Upper lobe of right lung (tissue), 1 donor: Measurements from ENCODE around the gene RNH1. TPM values are rescaled to one million over a fixed set of nuclear protein-coding genes. Genes with fewer than 3 reads are reported as not detected.
A peak's percentile ranks its signal among the peaks of the same experiment; 100 is the strongest.

Experiments used
- ATAC-seq: fragments of 200-7000 bp; cut with Tn5 transposase; one replicate; pipeline ENCODE4 v1.9.1; 2020; ENCODE audit warnings: mild to moderate bottlenecking, moderate library complexity
- DNase-seq: peaks from one replicate; pipeline ENCODE4 v3.0.0-alpha.2; 2020
- H3K27ac ChIP-seq: fragments of 200-600 bp; one replicate; pipeline ENCODE4 v1.8.0; 2022
- H3K27me3 ChIP-seq: fragments of 200-600 bp; one replicate; pipeline ENCODE4 v1.8.0; 2022; ENCODE audit warnings: mild to moderate bottlenecking
- H3K36me3 ChIP-seq: fragments of 200-600 bp; one replicate; pipeline ENCODE4 v1.8.0; 2022
- H3K4me1 ChIP-seq: fragments of 200-600 bp; one replicate; pipeline ENCODE4 v1.8.0; 2022
- H3K4me3 ChIP-seq: fragments of 200-600 bp; one replicate; pipeline ENCODE4 v1.8.0; 2022; ENCODE audit warnings: mild to moderate bottlenecking
- H3K9me3 ChIP-seq: fragments of 200-600 bp; one replicate; pipeline ENCODE4 v1.8.0; 2022
- CTCF ChIP-seq: fragments of 200-600 bp; IDR thresholded peaks from one replicate; pipeline ENCODE4 v1.8.0; 2022; ENCODE audit warnings: antibody characterized with exemption
- intact Hi-C: fragments of 100-400 bp; cut with DNase I; formaldehyde crosslinking; loops from one replicate; pipeline ENCODE4 v1.11.0; 2022
- total RNA-seq: library from RNA; stranded (reverse); fragmentation: NEBNext Ultra II Directional; extraction: Animal tissue kit (Norgen Biotek cat#: 25700); gene quantifications from one replicate; pipeline ENCODE4 v1.2.1, GENCODE V29; 2021
- donor health status: DM: no; HTN: yes; CAD: no; lungs with severe emphysema.

RNH1 gene
- total RNA-seq, 1 donor from 2014 or later, result 245 TPM

DNA sequence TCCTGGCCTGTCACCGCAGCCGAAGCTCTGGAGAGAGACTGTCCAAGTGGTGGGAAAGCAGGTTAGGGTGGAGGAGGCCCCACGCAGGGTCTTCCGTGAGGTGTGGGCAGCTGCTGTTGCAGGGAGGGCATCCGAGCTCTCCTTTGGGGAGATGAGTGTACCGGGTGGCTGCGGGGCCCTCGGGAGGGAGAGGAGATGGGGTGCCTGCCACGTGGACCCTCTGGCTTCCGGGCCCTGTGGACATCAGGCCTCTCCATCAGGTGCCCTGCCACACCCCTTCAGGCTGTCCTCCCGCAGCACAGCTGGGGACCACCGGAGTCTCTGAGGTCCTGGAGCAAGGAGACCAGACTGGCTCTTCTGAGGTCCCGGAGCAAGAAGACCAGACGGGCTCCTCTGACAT, 55.3 kb downstream of the RNH1 start:
- intact Hi-C loops, result no loop called here
- DNase-seq (no peak), ATAC-seq (no peak)
- Histone ChIP-seq H3K9me3 (no peaks in the 10 kb centered on the region), H3K4me3 (peak overlapping the region; percentile 97), H3K27me3 (no peaks in the 10 kb centered on the region), H3K27ac (no peak overlapping the region), H3K4me1 (peaks cover 31% of the 10 kb centered on the region), H3K36me3 (peaks cover 18% of the 10 kb centered on the region)
- no peak for TF ChIP-seq CTCF

DNA sequence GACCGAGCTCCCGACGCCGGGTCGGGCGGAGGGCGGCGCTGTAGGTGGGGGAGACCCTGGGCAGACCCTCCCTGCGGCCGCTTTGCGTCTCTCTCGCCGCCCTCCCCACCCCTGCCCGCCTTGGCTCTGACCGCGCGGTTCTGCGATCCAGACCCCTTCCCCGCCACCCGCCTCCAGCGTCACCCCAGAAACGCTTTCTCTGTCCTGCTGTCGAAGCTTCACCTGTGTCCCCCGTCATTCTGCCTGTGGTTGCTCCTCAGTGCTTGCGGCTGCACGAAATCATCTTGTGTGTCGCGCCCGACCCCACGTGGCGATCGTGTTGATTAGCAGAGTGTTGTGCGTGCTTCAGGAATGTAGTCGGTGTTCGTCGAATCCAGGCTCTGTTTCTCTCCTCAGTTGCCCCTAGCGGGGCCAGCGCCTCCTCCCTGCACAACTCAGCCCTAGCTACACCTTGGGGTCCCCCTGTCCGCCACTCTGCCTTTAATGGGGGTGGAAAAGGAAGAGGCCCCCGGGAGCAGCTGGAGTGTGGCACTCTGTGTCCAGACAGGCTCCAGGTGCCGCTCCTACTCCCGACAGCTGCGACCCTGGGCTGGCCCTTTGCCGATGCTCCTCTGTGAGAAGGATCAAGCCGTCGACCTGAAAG, 56.1 kb downstream of the RNH1 start:
- Histone ChIP-seq H3K9me3 (no peaks in the 10 kb centered on the region), H3K27me3 (no peaks in the 10 kb centered on the region), H3K4me3 (peak overlapping the region; percentile 97), H3K27ac (peak overlapping the region; percentile 94), H3K4me1 (peaks cover 31% of the 10 kb centered on the region), H3K36me3 (peaks cover 18% of the 10 kb centered on the region)
- intact Hi-C loops, result no loop called here
- peak; percentile 40 for ATAC-seq
- peak; percentile 86 for DNase-seq
- peak; percentile 40 for TF ChIP-seq CTCF

- Histone ChIP-seq H3K9me3 (no peaks in the 10 kb centered on the region), H3K4me1 (peaks cover 31% of the 10 kb centered on the region), H3K36me3 (peaks cover 18% of the 10 kb centered on the region), H3K27ac (peak within 1 kb of the TSS; percentile 94), H3K4me3 (peak within 1 kb of the TSS; percentile 97), H3K27me3 (no peaks in the 10 kb centered on the region)
- intact Hi-C loops, result no loop called here
- ATAC-seq (peak; percentile 91), DNase-seq (peak; percentile 98)
- no peak for TF ChIP-seq CTCF
Observed at GRCh38 chr11:449889-450808, 56.9 kb downstream of the RNH1 start, which contains the start of gene PTDSS2. Gene PTDSS2 (plus strand): TSS chr11:450279. CDS start chr11:450456, 177 bp downstream.

GRCh38 chr11:447923-448731, 58.9 kb downstream of the RNH1 start:
- H3K9me3 ChIP-seq, result no peaks in the 10 kb centered on the region
- DNase-seq, result peak; percentile 98
- H3K27ac ChIP-seq, result peak overlapping the region; percentile 94
- ATAC-seq, result peak; percentile 86
- no peaks in the 10 kb centered on the region for H3K27me3 ChIP-seq
- TF ChIP-seq CTCF, result peak; percentile 80
- H3K36me3 ChIP-seq, result peaks cover 5% of the 10 kb centered on the region
- intact Hi-C loops, result no loop called here
- peak overlapping the region; percentile 78 for H3K4me3 ChIP-seq
- H3K4me1 ChIP-seq, result peaks cover 36% of the 10 kb centered on the region

GRCh38 chr11:446891-447290, 60.2 kb downstream of the RNH1 start:
- ATAC-seq (no peak), DNase-seq (peak; percentile 65)
- H3K4me1 ChIP-seq, result peaks cover 36% of the 10 kb centered on the region
- intact Hi-C loops, result no loop called here
- H3K27me3 ChIP-seq, result no peaks in the 10 kb centered on the region
- H3K9me3 ChIP-seq, result no peaks in the 10 kb centered on the region
- H3K4me3 ChIP-seq, result no peak overlapping the region
- no peak for TF ChIP-seq CTCF
- H3K27ac ChIP-seq, result no peak overlapping the region
- H3K36me3 ChIP-seq, result no peaks in the 10 kb centered on the region
